K562 (cell line): Measurements from ENCODE around the gene LRRC25. TPM values are rescaled to one million over a fixed set of nuclear protein-coding genes. Genes with fewer than 3 reads are reported as not detected.

Experiments
- CEBPG ChIP-seq, 3 experiments: fragments of 200-800 bp in 1 of 3; sonication (Bioruptor generic) in 1 of 3; sonication (generic) in 1 of 3; formaldehyde crosslinking in 1 of 3; IDR thresholded peaks in 2 of 3; conservative IDR thresholded peaks in 1 of 3; 2 replicates each; pipeline versions ENCODE4 v1.6.1 to v1.8.0; 2016 to 2022; ENCODE audit warnings: missing compliant biosample characterization in 2 of 3, missing genetic modification characterization in 2 of 3, mild to moderate bottlenecking in 1 of 3, missing genetic modification reagents in 1 of 3
- E2F3 ChIP-seq: fragments of 250-450 bp; sonication (Bioruptor Pico); IDR thresholded peaks from 2 replicates; pipeline ENCODE4 v1.4.0; 2020; ENCODE audit warnings: mild to moderate bottlenecking
- HDAC1 ChIP-seq, 2 experiments: fragments of 450-650 bp; IDR thresholded peaks; 2 replicates each; pipeline ENCODE4 v1.6.1; 2016 to 2017; ENCODE audit warnings: inconsistent platforms in 1 of 2, mild to moderate bottlenecking in 1 of 2, moderate library complexity in 1 of 2
- HMG20A ChIP-seq: fragments of 450-650 bp; formaldehyde crosslinking; conservative IDR thresholded peaks from 2 replicates; pipeline ENCODE4 v1.4.0; 2020; ENCODE audit warnings: mild to moderate bottlenecking, mixed read lengths
- IRF2 ChIP-seq: sonication (generic); formaldehyde crosslinking; IDR thresholded peaks from 2 replicates; pipeline ENCODE4 v1.8.1; 2022; ENCODE audit warnings: mild to moderate bottlenecking, missing genetic modification reagents
- JUNB ChIP-seq: fragments of 450-650 bp; formaldehyde crosslinking; conservative IDR thresholded peaks from 2 replicates; pipeline ENCODE4 v1.4.0; 2020; ENCODE audit warnings: mild to moderate bottlenecking
- MYC ChIP-seq, 2 experiments: fragments of 250-450 bp in 1 of 2; sonication (Bioruptor Pico) in 1 of 2; IDR thresholded peaks; 2 replicates each; pipeline versions ENCODE4 v1.5.1 to v1.6.1; 2012 to 2021; ENCODE audit warnings: low read depth in 2 of 2, borderline replicate concordance in 1 of 2, improper control_type of control experiment in 1 of 2, low read length in 1 of 2, mild to moderate bottlenecking in 1 of 2, moderate library complexity in 1 of 2
- NFRKB ChIP-seq: fragments of 450-650 bp; IDR thresholded peaks from 2 replicates; pipeline ENCODE4 v1.6.1; 2016; ENCODE audit warnings: low read depth
- POLR3A ChIP-seq: IDR thresholded peaks from 2 replicates; pipeline ENCODE4 v1.6.1; 2011; ENCODE audit warnings: borderline replicate concordance, mild to moderate bottlenecking, moderate library complexity; ENCODE audit not compliant: insufficient read length, insufficient read depth; ENCODE audit errors: extremely low read depth
- RAD51 ChIP-seq: fragments of 450-650 bp; IDR thresholded peaks from 2 replicates; pipeline ENCODE4 v1.7.1; 2016; ENCODE audit warnings: low read depth, mild to moderate bottlenecking, borderline replicate concordance
- RFX7 ChIP-seq: fragments of 250-450 bp; sonication (Bioruptor Pico); IDR thresholded peaks from 2 replicates; pipeline ENCODE4 v1.5.1; 2021; ENCODE audit warnings: mild to moderate bottlenecking
- SMAD3 ChIP-seq: fragments of 450-650 bp; formaldehyde crosslinking; conservative IDR thresholded peaks from 2 replicates; pipeline ENCODE4 v1.4.0; 2020; ENCODE audit warnings: mild to moderate bottlenecking
- TGIF2 ChIP-seq: sonication (generic); formaldehyde crosslinking; IDR thresholded peaks from 2 replicates; pipeline ENCODE4 v1.8.1; 2022; ENCODE audit warnings: mild to moderate bottlenecking, missing genetic modification reagents, moderate library complexity
- THAP7 ChIP-seq: fragments of 250-450 bp; sonication (Bioruptor Pico); IDR thresholded peaks from 2 replicates; pipeline ENCODE4 v1.5.0; 2021
- ZNF140 ChIP-seq: fragments of 250-450 bp; sonication (Bioruptor Pico); IDR thresholded peaks from 2 replicates; pipeline ENCODE4 v1.8.0; 2021; ENCODE audit warnings: moderate library complexity, mild to moderate bottlenecking, inconsistent platforms
- ZNF23 ChIP-seq: fragments of 250-450 bp; sonication (Bioruptor Pico); IDR thresholded peaks from 2 replicates; pipeline ENCODE4 v1.4.0; 2020; ENCODE audit warnings: mild to moderate bottlenecking
- ZNF263 ChIP-seq: sonication (generic); formaldehyde crosslinking; IDR thresholded peaks from 2 replicates; pipeline ENCODE4 v1.8.0; 2022; ENCODE audit warnings: mild to moderate bottlenecking, missing genetic modification reagents, borderline replicate concordance
- ZNF274 ChIP-seq: IDR thresholded peaks from 2 replicates; pipeline ENCODE4 v1.6.1; 2011; ENCODE audit warnings: low read depth, mild to moderate bottlenecking, low read length, moderate library complexity, borderline replicate concordance
- ZNF316 ChIP-seq: fragments of 450-650 bp; IDR thresholded peaks from 2 replicates; pipeline ENCODE4 v1.6.1; 2016
- polyA plus RNA-seq, 8 experiments: library from polyadenylated mRNA; depleted of rRNA in 4 of 8; stranded (reverse) in 5 of 8; unstranded in 3 of 8; fragments of >200 nt; fragmentation: Nextera tagmentation in 2 of 8; fragmentation: Illumina TruSeq in 1 of 8; extraction: Ambion mirVana in 2 of 8; extraction: Trizol in 1 of 8; gene quantifications; 2 replicates each; pipeline versions ENCODE4 v1.2.1 to v1.2.3, GENCODE V29; 2011 to 2014; ENCODE audit warnings: inconsistent platforms in 1 of 8, missing spikeins in 1 of 8
- total RNA-seq, 7 experiments: library from RNA; depleted of rRNA in 6 of 7; stranded (reverse); fragments of >200 nt in 6 of 7; fragmentation: Illumina TruSeq in 2 of 7; extraction: Trizol in 2 of 7; gene quantifications; 2 replicates each; pipeline versions ENCODE4 v1.2.1 to v1.2.3, GENCODE V29; 2011 to 2021; ENCODE audit warnings: low replicate concordance in 1 of 7
- TF ChIP-seq, protein P1 (sequence below): fragments of 250-450 bp; sonication (Bioruptor Pico); IDR thresholded peaks from 2 replicates; pipeline ENCODE4 v1.8.0; 2022; ENCODE audit warnings: inconsistent platforms
- TF ChIP-seq, protein P2 (sequence below): IDR thresholded peaks from 2 replicates; pipeline ENCODE4 v1.6.1; 2011; ENCODE audit not compliant: insufficient read length; ENCODE audit errors: extremely low read depth

Gene LRRC25
- total and polyA plus RNA-seq, 9 of the 15 experiments (the other 6 are each of a cell fraction or from before 2014, with no cell fraction given) = 0.07 to 0.36 (median 0.10) TPM; not detected in 3

- TF ChIP-seq ZNF140 (CRISPR knock-in tag) (no peak), ZNF23 (CRISPR knock-in tag) (no peak), HDAC1 (IDR thresholded peaks at IDR 0.05) (peak in 1 of 2 experiments; percentile 74; a peak in 2 of 4 replicates), E2F3 (CRISPR knock-in tag) (no peak), SMAD3 (CRISPR knock-in tag) (no peak), ZNF316 (no peak), CEBPG (CRISPR knock-in tag; IDR thresholded peaks at IDR 0.05) (no peak), CEBPG (tag; conservative IDR thresholded peaks at IDR 0.05 in 1 of 2, IDR thresholded peaks at IDR 0.05 in 1 of 2) (no peak), IRF2 (no peak), THAP7 (CRISPR knock-in tag) (no peak), MYC (IDR thresholded peaks at IDR 0.05; ENCODE audit: low read depth, low read length) (peak; percentile 91), MYC (CRISPR knock-in tag; IDR thresholded peaks at IDR 0.05; ENCODE audit: borderline replicate concordance, low read depth) (peak; percentile 91; the same call in 1 of the 2 replicates), TGIF2 (CRISPR knock-in tag) (no peak; the same call in 1 of the 2 replicates), HMG20A (no peak), NFRKB (peak; percentile 74; the same call in 1 of the 2 replicates), JUNB (CRISPR knock-in tag) (no peak), ZNF263 (CRISPR knock-in tag) (0 out of 2 replicates have a peak, but pooled peaks have one; percentile 27), ZNF274 (no peak), RAD51 (peak; percentile 54; the same call in 1 of the 2 replicates), RFX7 (CRISPR knock-in tag) (no peak), POLR3A (no peak)
- TF ChIP-seq, protein P1, sequence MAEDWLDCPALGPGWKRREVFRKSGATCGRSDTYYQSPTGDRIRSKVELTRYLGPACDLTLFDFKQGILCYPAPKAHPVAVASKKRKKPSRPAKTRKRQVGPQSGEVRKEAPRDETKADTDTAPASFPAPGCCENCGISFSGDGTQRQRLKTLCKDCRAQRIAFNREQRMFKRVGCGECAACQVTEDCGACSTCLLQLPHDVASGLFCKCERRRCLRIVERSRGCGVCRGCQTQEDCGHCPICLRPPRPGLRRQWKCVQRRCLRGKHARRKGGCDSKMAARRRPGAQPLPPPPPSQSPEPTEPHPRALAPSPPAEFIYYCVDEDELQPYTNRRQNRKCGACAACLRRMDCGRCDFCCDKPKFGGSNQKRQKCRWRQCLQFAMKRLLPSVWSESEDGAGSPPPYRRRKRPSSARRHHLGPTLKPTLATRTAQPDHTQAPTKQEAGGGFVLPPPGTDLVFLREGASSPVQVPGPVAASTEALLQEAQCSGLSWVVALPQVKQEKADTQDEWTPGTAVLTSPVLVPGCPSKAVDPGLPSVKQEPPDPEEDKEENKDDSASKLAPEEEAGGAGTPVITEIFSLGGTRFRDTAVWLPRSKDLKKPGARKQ (CRISPR knock-in tag) = no peak
- TF ChIP-seq, protein P2, sequence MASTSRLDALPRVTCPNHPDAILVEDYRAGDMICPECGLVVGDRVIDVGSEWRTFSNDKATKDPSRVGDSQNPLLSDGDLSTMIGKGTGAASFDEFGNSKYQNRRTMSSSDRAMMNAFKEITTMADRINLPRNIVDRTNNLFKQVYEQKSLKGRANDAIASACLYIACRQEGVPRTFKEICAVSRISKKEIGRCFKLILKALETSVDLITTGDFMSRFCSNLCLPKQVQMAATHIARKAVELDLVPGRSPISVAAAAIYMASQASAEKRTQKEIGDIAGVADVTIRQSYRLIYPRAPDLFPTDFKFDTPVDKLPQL = no peak
These were observed 35.7 kb upstream of the LRRC25 start (continued) for GRCh38 chr19:18433015-18433691.
